Measurements from ENCODE around the gene BMP2K.
"Not testable (repeated sequence)": the region's sequence is repeated elsewhere in the genome, so short reads cannot be mapped to it uniquely, and the experiment has no call there.

BMP2K gene

DNA sequence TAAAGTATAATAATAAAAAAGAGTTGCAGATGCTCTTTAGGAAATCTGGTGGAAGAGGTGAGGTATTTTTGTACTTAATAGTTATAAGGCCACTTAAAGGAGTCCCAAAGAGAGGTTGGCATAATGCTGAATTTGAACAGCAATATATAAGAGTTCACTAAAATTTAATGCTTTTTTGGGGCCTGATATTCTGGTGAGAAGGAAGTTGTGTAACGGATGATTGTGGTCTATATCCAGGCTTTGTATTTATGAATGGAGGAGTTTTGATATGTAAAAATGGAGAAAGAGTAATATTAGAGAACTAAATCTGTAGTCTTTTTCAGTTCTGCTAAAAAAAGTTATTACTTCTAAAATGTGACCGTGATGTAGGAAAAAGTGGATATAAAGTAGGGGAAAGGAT lies 20.4 kb downstream of the BMP2K start:
- DNase-seq, result no peak

DNA sequence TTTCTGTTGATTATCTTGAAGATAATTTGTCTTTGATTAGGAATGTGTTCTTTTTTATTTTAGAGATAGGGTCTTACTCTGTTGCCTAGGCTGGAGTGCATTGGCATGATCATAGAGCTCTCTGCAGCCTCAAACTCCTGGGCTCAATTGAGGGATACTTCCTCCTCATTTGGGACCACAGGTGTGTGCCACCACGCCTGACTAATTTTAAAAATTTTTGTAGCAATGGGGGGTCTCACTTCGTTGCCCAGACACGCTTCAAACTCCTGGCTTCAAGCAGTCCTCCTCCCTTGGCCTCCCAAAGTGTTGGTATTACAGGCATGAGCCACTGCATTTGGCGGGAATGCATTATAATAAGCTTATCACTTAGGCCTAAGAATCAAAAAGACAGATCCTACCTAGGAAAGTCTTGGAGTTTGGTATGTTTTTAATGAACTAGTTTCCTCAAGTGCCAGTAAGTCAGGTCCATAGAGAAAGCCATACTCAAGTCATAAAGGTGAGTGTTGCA lies 21.7 kb downstream of the BMP2K start:
- DNase-seq, result no peak

DNA sequence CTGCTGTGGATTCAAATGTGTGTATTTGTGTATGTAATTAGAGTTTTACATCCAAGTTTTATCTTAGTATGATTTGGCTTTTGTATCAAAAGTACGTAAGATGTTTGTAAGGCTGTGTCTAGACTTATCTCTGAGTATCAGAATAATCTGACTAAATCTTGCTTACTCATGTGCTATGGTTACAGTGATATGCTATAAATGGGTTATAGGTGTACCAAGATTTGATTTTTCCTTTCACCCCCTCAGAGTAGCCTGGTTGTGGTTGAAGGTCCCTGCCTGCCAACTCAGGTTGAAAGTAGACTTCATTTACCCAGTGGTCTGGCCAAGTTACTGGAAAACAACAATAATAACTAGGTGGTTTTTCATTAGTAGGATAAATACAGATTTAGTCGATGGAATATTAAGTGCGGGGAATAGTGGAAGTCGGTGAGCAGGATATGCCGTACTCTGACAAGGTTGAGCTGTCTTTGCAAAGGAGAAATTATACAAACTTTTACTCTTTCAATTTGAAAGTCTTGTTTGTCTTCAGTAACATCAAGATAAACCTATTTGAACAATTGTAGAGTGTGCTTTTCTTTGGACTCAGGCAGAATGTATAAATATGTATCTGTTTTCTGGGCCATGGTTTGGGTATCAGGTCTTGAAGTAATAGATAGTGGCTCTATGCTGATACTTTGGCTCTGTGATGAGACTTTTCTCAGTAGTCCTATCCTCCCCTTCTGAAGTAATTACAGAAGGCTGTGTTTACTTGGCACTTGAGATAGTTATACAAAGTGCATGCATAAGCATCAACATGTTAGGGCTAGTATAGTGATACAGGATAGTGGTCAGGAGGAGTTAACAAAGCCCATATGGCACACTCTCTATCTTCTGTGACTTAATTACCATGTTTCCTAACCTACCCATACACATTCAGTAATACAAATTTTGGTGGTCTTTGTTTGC lies 23.7 kb downstream of the BMP2K start:
- no peak for DNase-seq

DNA sequence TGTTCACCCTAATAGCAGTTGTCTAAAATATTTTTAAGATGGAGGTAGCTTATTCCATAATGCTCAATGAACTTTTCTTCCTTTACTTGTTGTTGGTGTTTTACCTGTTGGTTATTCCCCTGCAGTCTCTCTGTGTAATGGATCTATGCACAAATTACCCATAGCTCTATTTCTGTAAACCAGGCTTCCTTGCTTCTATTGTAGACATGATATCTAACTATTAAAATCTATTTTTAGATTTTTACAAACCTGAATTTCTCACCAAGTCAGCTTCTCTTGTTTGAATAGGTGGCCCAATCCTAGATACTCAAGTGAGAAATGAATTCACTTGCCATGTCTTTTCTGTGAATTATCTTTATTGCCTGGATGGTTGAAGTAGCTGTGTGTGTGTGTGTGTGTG lies 24.8 kb downstream of the BMP2K start:
- DNase-seq, result no peak

DNA sequence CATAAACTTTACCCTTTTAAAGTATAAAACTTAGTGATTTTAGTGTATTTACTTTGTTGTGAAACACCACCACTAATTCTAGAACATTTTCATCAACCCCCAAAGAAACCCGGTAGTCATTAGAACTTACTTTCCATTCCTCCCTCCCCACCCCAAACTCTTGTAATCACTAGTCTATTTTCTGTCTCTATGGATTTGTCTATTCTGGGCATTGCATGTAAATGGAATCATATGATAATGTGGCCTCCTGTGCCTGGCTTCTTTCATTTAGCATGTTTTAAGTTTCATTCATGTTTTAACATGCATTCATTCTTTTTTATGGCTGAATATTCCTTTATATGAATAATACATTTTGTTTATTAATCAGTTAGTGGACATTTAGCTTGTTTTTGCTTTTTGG lies 27.8 kb downstream of the BMP2K start:
- no peak for DNase-seq

DNA sequence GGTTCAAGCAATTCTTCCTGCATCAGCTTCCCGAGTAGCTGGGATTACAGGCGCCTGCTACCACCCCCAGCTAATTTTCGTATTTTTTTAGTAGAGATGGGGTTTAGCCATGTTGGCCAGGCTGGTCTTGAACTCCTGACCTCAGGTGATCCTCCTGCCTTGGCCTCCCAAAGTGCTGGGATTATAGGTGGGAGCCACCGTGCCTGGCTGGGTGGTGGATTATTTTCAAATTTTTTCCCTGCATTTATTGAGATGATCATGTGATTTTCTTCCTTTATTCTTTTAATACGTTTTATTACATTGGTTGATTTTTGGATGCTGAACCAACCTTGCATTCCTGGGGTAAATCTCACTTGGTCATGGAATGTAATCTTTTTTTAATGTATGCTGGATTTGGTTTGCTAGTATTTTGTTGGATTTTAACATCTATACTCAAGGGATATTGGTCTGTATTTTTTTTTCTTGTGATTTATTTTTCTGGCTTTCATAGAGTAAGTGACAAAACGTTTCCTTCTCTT lies 30.9 kb downstream of the BMP2K start:
- DNase-seq, result no peak

DNA sequence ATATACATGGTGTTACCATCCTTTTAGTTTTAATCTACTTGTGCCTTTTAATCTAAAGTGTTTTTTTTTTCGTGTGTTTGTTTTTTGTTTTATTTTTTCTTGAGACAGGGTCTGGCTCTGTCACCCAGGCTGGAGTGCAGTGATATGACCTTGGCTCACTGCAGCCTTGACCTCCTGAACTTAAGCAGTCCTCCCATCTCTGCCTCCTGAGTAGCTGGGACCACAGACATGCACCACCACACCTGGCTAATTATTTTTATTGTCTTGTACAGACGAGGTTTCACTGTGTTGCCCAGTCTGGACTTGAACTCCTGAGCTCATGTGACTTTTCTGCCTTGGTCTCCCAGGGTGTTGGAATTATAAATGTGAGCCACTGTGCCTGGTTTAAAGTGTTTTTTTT lies 33.1 kb downstream of the BMP2K start:
- DNase-seq, result no peak

DNA sequence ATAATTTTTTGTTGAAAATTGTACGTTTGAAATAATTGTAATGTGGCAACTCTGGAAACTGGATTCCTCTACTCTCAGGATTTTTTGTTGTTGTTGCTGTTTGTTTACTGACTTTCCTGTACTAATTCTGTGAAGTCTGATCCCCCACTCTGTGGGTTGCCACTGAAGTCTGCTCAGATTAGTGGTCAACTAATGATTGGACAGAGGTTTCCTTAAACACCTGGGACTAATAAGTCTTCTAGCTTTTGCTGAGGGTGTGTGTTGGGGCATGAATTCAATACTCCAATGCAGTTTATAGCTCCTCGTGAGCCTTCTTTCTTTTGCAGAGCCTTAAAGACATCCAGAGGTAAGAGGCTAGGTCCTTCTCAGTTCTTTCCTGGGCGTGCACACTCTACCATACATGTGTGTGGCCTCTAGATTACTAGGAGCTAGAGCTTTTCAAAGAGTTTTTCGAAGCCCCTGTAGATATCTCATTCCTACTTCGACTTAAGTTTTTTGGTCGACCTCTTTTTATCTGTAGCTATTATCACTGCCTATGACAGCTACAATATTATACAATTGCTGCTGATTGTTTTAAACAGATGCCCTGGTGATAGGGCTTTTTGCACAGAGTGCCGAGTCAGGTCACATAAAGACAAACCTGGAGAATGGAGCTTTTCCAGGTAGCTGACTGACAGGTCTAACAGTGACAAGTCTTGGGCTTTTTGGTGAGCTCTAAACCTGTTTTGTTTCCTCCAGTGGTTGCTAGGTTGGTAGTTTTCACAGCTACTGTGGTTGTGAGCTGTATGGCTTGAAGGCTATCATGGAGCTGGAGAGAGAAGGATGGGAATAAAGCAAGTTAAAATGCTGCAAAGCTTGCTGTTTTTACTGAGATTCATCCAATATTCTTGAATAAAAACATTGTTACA lies 34.0 kb downstream of the BMP2K start:
- no peak for DNase-seq

DNA sequence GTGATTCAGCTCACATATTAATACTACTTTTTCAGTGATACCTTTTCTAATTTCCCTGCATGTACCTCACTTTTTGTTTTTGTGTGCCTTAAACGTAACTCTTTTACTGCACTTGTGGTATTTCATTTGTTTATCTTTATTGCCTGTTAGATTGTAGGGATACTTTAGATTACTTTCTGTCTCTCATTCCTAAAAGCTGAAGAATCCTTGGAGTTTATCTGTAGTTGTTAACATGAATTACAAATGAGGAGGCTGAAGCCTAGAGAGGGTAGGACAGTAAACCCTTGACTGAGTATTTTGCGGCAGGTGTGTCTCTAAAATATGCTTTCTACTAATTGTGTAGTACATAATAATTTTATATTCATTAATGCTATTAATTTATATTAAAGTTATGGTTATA lies 34.9 kb downstream of the BMP2K start:
- no peak for DNase-seq

DNA sequence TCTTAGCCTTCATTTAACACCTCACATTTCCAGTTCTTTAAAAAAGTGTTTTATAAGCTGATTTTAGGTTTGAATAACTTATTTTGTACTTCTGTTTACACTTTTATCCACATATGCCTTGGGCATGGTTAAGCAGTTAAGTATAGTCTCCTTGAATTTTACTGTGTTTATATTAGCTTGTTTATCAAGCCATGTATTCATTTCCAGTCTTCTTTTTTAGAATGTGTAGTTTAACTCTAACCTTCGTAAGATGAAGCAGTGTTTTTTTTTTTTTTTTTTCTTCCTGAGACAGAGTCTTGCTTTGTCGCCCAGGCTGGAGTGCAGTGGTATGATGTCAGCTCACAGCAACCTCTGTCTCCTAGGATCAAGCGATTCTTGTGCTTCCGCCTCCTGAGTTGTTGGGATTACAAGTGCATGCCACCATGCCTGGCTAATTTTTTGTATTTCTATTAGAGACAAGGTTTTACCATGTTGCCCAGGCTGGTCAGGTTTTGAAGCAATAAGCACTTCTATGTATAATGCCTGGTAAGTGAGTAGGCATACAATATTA lies 42.5 kb downstream of the BMP2K start:
- no peak for DNase-seq

DNA sequence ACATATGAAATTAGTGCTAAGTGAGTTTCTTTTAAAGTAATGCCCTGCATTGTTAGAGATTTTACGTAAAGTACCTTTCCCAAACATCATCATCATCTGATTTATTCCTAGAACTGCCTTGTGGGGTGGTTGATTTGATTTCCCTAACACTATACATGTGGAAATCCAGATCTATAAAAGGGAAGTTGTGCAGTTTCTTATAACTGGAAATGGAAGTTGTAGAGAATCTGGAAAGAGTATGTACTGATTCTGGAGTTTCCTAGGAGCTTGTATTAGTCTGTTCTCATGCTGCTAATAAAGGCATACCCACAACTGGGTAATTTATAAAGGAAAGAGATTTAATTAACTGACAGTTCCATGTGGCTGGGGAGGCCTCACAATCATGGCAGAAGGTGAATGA lies 47.9 kb downstream of the BMP2K start:
- no peak for DNase-seq

DNA sequence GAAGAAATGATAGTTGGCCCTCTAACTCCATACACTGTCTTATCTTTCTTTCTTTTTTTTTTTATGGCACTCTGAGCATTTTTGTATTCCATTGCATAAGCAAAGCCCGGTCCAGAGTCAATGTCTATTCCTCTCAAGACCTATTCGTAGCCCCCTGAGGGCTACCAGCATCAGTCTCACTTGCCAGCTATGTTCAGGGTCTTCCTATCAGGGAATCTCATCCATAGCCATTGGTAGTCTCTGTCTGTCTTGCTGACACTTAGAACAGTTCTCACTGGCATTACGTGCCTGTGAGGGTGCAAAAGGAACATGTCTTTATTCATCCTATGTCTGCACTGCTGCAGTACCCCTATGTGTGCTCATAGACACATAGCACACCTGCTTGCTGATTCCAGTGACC lies 51.0 kb downstream of the BMP2K start:
- no peak for DNase-seq

DNA sequence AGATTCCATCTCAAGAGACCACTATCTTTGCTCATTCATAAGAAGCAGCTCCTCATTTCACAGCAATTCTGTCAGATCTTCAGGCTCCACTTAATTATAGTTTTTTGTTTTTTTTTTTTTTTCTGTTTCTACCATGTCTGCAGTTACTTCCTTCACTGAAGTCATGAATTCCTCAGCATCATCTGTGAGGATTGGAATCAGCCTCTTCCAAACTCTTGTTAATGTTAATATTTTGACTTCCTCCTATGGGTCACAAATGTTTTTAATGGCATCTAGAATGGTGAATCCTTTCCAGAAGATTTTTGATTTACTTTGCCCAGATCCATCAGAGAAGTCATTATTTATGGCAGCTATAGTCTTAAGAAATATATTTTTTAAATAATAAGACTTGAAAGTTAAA lies 53.1 kb downstream of the BMP2K start:
- DNase-seq, result peak; percentile 47

DNA sequence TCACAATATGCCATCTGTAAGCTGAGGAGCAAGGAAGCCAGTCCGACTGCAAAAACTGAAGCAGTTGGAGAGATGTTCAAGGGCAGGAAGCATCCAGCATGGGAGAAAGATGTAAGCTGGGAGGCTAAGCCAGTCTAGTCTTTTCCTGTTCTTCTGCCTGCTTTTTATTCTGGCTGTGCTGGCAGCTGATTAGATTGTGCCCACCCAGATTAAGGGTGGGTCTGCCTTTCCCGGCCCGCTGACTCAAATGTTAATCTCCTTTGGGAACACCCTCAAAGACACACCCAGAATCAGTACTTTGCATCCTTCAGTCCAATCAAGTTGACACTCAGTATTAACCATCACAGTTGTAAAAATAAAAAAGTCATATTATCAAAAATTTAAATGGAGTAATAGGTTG lies 63.5 kb downstream of the BMP2K start:
- not testable (repeated sequence) for DNase-seq

DNA sequence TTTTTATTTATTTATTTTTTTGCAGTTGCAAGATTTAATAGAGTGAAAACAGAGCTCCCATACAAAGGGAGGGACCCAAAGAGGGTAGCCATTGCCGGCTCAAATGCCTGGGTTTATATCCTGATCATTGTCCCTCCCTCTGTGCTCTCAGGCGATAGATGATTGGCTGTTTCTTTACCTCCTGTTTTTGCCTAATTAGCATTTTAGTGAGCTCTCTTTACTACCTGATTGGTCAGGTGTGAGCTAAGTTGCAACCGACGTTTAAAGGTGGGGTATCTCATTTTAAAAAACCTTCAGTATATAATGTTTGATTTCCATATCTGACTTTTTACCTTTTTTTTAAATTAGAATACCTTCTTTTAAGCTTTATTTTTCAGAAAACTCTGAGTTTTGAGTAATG lies 64.1 kb downstream of the BMP2K start:
- DNase-seq, result not testable (repeated sequence)

DNA sequence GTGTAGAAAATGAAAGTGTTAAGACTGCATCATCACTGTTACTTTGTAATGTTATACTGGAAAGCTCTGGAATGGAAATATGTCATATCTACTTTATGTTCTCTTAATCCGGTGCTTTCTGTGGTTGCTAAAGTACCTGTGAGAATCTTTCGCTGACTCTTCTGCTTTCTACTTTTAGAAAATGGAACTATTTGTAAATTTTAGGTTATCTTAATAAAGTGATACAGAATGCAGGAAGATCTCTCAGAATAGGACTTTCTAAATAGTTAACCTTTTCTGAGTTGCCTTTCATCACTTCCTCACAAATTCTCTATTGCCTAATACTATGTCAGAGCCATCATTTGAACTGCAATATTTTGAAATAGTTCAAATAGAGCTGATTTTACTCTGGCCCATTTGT lies 69.3 kb downstream of the BMP2K start:
- peak; percentile 4 for DNase-seq

DNA sequence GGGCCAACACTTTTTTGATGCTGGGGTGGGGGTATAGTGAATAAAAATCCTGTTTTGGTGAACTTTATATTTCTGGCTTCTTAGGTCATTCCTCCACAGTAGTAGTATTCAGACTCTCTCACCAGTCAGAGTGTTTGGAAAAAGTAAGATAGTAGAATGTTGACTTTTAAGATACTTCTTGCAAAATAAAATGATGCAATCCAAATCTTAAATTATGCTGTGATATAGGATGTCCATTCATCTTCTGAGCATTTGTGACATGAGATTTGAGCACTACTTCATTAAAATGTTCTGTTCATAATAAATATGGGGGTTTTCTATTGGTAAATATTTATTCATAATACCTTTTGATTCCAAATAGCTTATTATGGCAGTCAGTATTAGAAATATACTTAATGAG lies 70.1 kb downstream of the BMP2K start:
- no peak for DNase-seq

DNA sequence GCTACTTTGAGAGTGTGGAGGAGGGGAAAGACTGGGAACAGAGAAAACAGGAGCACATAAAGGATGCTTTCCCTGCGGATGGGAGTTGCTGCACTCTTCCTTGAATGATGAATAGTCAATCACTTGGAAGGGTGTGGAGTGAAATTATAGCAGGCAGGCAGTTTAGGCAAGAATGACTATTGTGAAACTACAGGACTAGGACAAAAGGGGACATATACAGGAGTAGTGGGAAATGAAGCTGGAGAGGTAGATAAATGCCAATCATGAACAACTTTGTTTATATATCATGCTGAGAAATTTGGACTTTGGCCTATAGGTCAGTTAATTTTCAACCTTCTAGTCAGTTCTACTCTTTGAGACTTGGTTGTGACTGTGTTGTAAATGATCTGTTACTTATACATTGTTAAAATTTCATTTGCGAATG lies 86.2 kb downstream of the BMP2K start:
- no peak for DNase-seq

DNA sequence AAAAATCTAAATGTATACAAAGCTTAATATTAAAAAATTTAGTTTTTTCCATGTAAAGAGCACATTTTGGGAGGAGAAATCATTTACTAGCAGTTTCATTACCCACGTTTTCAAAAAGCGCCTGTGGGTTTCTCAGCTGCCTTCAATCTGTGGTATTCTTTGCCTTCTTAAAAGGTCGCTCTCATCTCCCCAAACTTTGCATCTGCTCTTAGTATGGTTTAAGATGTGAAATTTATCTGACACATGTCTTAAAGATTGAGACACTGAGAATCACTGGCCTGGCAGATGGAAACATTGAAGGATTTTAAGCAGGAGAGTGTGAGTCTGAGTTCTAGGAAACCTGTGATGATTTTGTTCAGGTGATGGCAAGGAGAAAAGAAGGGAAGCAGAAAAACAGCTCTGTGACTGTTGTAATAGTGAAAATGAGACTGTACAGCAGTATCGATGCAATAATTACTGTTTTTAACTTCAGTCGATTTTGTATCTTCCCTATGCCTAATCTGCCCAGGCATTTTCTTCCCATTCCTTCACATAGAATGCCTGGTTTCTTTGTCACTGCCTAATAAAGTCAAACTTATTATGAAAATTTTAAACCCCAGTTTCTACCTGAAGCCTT lies 87.2 kb downstream of the BMP2K start:
- no peak for DNase-seq

DNA sequence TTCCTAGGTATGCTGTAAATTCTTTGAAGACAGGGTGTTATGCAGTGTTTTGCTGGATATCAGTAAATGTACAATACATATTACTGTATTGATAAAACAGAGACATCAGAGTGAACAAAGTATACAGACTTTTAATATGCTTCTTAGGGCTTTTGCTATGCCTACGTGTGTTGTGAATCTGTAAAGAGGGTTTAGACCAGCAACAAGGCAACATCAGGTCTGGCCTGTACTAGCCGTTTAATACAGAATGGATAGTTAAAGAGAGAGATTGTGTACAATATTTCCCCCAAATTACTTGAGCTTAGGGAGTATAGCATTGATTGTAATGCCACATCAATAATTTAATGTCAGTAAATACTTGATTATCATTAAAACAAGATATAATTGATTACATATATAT lies 87.8 kb downstream of the BMP2K start:
- no peak for DNase-seq

DNA sequence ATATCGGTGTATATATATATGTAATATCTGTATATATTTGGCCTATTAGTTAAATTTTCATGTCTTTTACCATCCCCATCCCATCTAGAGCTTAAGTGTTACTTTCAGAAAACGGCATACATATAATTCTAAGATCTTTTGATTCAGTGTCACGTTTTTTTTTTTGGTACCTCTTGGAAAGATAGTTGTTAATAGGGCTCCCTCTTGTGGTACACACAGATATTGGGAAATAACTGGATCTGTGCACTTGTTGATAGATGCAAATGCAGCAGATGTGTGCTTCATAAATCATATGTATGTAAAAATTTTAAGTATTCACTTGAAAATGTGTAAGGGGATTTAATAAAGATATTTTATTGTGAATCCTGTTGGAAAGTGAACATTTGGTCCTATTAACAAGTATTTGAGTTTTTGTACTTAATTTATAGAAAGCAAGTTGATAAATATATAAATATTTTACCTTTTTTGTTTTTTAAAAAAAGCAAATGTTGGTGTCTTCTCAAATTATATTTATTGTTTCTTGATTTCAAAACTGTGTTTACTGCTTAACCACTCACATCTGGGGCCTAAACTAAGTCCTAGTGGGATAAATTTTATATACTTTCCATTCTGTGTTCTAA lies 88.4 kb downstream of the BMP2K start:
- peak; percentile 80 for DNase-seq

DNA sequence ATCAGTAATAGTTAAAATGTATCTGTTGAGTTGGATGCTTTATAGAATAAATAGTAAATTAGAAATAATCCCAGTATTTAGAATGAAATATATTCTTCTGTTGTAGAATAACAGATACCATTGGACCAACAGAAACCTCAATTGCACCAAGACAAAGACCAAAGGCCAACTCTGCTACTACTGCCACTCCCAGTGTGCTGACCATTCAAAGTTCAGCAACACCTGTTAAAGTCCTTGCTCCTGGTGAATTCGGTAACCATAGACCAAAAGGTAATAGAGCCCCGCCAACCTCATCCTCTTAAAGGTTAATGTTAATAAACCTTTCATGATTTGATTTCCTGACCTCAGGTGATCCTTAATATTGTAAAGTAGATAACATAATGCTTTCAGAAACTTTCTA lies 89.3 kb downstream of the BMP2K start:
- no peak for DNase-seq
